HCT116 (cell line): ENCODE results near the gene LAMTOR4. TPM values are rescaled to one million over a fixed set of nuclear protein-coding genes. Genes with fewer than 3 reads are reported as not detected.

Experiments used
- ATAC-seq: fragments of 200-7000 bp; cut with Tn5 transposase; 2 replicates; pipeline ENCODE4 v1.9.1; 2020; ENCODE audit warnings: mild to moderate bottlenecking, moderate library complexity
- BruUV-seq: library from RNA; stranded (reverse); fragments of 400-500 nt; replicated peaks from 2 replicates; lab custom pipeline; 2021; lab: Mats Ljungman, UMichigan
- CTCF ChIA-PET: fragments of 300-600 bp; sonication (Branson Sonifier 250); formaldehyde crosslinking; loops from one replicate; lab custom pipeline; 2021; ENCODE audit warnings: antibody characterized with exemption; lab: Charles Lee
- POLR2A ChIA-PET: fragments of 300-600, 350-600 bp; sonication (Branson Sonifier 250); formaldehyde crosslinking; loops from one replicate; lab custom pipeline; 2021; ENCODE audit warnings: antibody characterized with exemption; lab: Charles Lee
- RAD21 ChIA-PET, 2 experiments: fragments of 300-600 bp; sonication (Branson Sonifier 250); formaldehyde crosslinking; loops; one replicate each; lab custom pipeline; 2023; ENCODE audit warnings: low total read pairs in 2 of 2; ENCODE audit not compliant: uncharacterized antibody in 2 of 2, unreplicated experiment in 2 of 2, low non-redundant PET in 1 of 2; lab: Charles Lee
- DNase-seq: peaks from one replicate; pipeline ENCODE4 v3.0.0-alpha.2; 2010; ENCODE audit warnings: low read depth, low spot score
- H2AFZ ChIP-seq: fragments of 200-600 bp; shearing (Covaris generic), sonication (generic); 2 replicates; pipeline ENCODE4 v1.6.1; 2017; ENCODE audit warnings: low read depth, mixed run types, mixed read lengths, antibody characterized with exemption, low read length; ENCODE audit not compliant: poor library complexity, severe bottlenecking
- H3K27ac ChIP-seq: 2 replicates; pipeline ENCODE4 v1.5.1; 2012; ENCODE audit warnings: low read depth, low read length
- H3K27me3 ChIP-seq: fragments of 200-600 bp; sonication (generic); 2 replicates; pipeline ENCODE4 v1.6.1; 2016; ENCODE audit warnings: mixed run types, low read length, mixed read lengths; ENCODE audit not compliant: insufficient read depth
- H3K36me3 ChIP-seq, 2 experiments: fragments of 200-500 bp in 1 of 2; fragments of 200-600 bp in 1 of 2; sonication (Bioruptor generic) in 1 of 2; sonication (generic) in 1 of 2; 2 replicates each; pipeline versions ENCODE4 v1.5.1 to v1.6.1; 2014 to 2016; ENCODE audit warnings: low read length in 2 of 2, inconsistent platforms in 1 of 2, mixed read lengths in 1 of 2, mixed run types in 1 of 2; ENCODE audit not compliant: insufficient read depth in 2 of 2, control insufficient read depth in 1 of 2
- H3K4me1 ChIP-seq, 2 experiments: fragments of 200-600 bp in 1 of 2; sonication (generic) in 1 of 2; 2 replicates each; pipeline versions ENCODE4 v1.5.1 to v1.6.1; 2012 to 2017; ENCODE audit warnings: low read length in 2 of 2, inconsistent platforms in 1 of 2, mild to moderate bottlenecking in 1 of 2, mixed read lengths in 1 of 2, mixed run types in 1 of 2, moderate library complexity in 1 of 2; ENCODE audit not compliant: insufficient read depth in 2 of 2, control insufficient read depth in 1 of 2
- H3K4me2 ChIP-seq: fragments of 200-600 bp; sonication (generic); 2 replicates; pipeline ENCODE4 v1.6.1; 2017; ENCODE audit warnings: mixed run types, low read length, mixed read lengths
- H3K4me3 ChIP-seq, 2 experiments: fragments of 200-600 bp in 1 of 2; sonication (generic) in 1 of 2; replicated peaks in 1 of 2; 2 replicates each; pipeline ENCODE4 v1.5.1; 2011 to 2016; ENCODE audit warnings: low read length in 2 of 2, control low read depth in 1 of 2, low read depth in 1 of 2, mild to moderate bottlenecking in 1 of 2, mixed read lengths in 1 of 2, mixed run types in 1 of 2
- H3K79me2 ChIP-seq: fragments of 200-600 bp; sonication (generic); 2 replicates; pipeline ENCODE4 v1.6.1; 2017; ENCODE audit warnings: mild to moderate bottlenecking, mixed run types, low read length, moderate library complexity, mixed read lengths; ENCODE audit not compliant: insufficient read depth
- H3K9ac ChIP-seq: fragments of 200-600 bp; sonication (generic); 2 replicates; pipeline ENCODE4 v1.6.1; 2016; ENCODE audit warnings: low read length, mixed read lengths
- H3K9me2 ChIP-seq: fragments of 200-600 bp; sonication (generic), shearing (Covaris generic); 2 replicates; pipeline ENCODE4 v1.6.1; 2017; ENCODE audit warnings: mixed run types, mild to moderate bottlenecking, moderate library complexity; ENCODE audit not compliant: insufficient read depth
- H3K9me3 ChIP-seq, 2 experiments: fragments of 200-500 bp in 1 of 2; fragments of 200-600 bp in 1 of 2; sonication (Bioruptor generic) in 1 of 2; sonication (generic) in 1 of 2; 2 replicates each; pipeline ENCODE4 v1.6.1; 2014 to 2017; ENCODE audit warnings: low read length in 2 of 2, mixed read lengths in 2 of 2, inconsistent platforms in 1 of 2, low read depth in 1 of 2, mild to moderate bottlenecking in 1 of 2, mixed run types in 1 of 2, moderate library complexity in 1 of 2; ENCODE audit not compliant: control insufficient read depth in 1 of 2, insufficient read depth in 1 of 2
- H4K20me1 ChIP-seq: fragments of 200-600 bp; sonication (generic), shearing (Covaris generic); 2 replicates; pipeline ENCODE4 v1.6.1; 2017; ENCODE audit warnings: mixed run types, mild to moderate bottlenecking, moderate library complexity; ENCODE audit not compliant: insufficient read depth
- CEBPB ChIP-seq: IDR thresholded peaks from 2 replicates; pipeline ENCODE4 v1.6.1; 2012; ENCODE audit warnings: low read depth
- EGR1 ChIP-seq: IDR thresholded peaks from 2 replicates; pipeline ENCODE4 v1.6.1; 2012; ENCODE audit warnings: low read depth
- ELF1 ChIP-seq: IDR thresholded peaks from 2 replicates; pipeline ENCODE4 v1.6.1; 2012; ENCODE audit warnings: low read depth, borderline replicate concordance
- EZH2 ChIP-seq: fragments of 200-600 bp; sonication (generic); IDR thresholded peaks from 2 replicates; pipeline ENCODE4 v1.6.1; 2017; ENCODE audit warnings: antibody characterized with exemption, mixed run types
- JUND ChIP-seq: IDR thresholded peaks from 2 replicates; pipeline ENCODE4 v1.6.1; 2012
- POLR2A ChIP-seq: IDR thresholded peaks from 2 replicates; pipeline ENCODE4 v1.7.0; 2011; ENCODE audit warnings: borderline replicate concordance; ENCODE audit not compliant: insufficient read depth, insufficient read length; ENCODE audit errors: extremely low read depth
- POLR2AphosphoS5 ChIP-seq: IDR thresholded peaks from 2 replicates; pipeline ENCODE4 v1.6.1; 2011; ENCODE audit warnings: mild to moderate bottlenecking, low read depth, low read length, moderate library complexity
- RAD21 ChIP-seq: IDR thresholded peaks from 2 replicates; pipeline ENCODE4 v1.6.1; 2012; ENCODE audit warnings: low read depth, mild to moderate bottlenecking
- SP1 ChIP-seq: IDR thresholded peaks from 2 replicates; pipeline ENCODE4 v1.6.1; 2012; ENCODE audit warnings: low read depth
- SRF ChIP-seq: IDR thresholded peaks from 2 replicates; pipeline ENCODE4 v1.6.1; 2012; ENCODE audit warnings: low read depth
- TCF7L2 ChIP-seq: IDR thresholded peaks from 2 replicates; pipeline ENCODE4 v1.7.0; 2011; ENCODE audit warnings: borderline replicate concordance, inconsistent platforms; ENCODE audit not compliant: insufficient read depth, insufficient read length; ENCODE audit errors: extremely low read depth
- YY1 ChIP-seq: IDR thresholded peaks from 2 replicates; pipeline ENCODE4 v1.6.1; 2011; ENCODE audit warnings: low read length, low read depth, moderate library complexity, mild to moderate bottlenecking; ENCODE audit not compliant: insufficient replicate concordance; ENCODE audit errors: extremely low read depth
- ZNF274 ChIP-seq: fragments of 200-500 bp; sonication (Bioruptor generic); IDR thresholded peaks from 2 replicates; pipeline ENCODE4 v1.6.1; 2014; ENCODE audit warnings: mild to moderate bottlenecking, low read depth, low read length, inconsistent platforms
- intact Hi-C: fragments of 100-400 bp; cut with micrococcal nuclease; formaldehyde crosslinking; loops from 2 replicates; pipeline ENCODE4 v1.10.0; 2022
- total RNA-seq: library from RNA; stranded (reverse); gene quantifications from one replicate; pipeline ENCODE4 v1.2.1, GENCODE V29; 2021; ENCODE audit not compliant: unreplicated experiment
- TF ChIP-seq, protein P1 (sequence below): IDR thresholded peaks from 2 replicates; pipeline ENCODE4 v1.6.1; 2012
- TF ChIP-seq, protein P2 (sequence below), 3 experiments: fragments of 200-600 bp in 1 of 3; sonication (generic) in 1 of 3; IDR thresholded peaks in 2 of 3; conservative IDR thresholded peaks in 1 of 3; 2 replicates each; pipeline ENCODE4 v1.5.1; 2012 to 2017; ENCODE audit warnings: low read depth in 2 of 3, low read length in 2 of 3, antibody characterized with exemption in 1 of 3, borderline replicate concordance in 1 of 3, control low read depth in 1 of 3, mild to moderate bottlenecking in 1 of 3, mixed read lengths in 1 of 3, mixed run types in 1 of 3, moderate library complexity in 1 of 3; ENCODE audit not compliant: insufficient read depth in 1 of 3

LAMTOR4 gene
- total RNA-seq, 1 experiment from 2014 or later: 152 TPM

DNA sequence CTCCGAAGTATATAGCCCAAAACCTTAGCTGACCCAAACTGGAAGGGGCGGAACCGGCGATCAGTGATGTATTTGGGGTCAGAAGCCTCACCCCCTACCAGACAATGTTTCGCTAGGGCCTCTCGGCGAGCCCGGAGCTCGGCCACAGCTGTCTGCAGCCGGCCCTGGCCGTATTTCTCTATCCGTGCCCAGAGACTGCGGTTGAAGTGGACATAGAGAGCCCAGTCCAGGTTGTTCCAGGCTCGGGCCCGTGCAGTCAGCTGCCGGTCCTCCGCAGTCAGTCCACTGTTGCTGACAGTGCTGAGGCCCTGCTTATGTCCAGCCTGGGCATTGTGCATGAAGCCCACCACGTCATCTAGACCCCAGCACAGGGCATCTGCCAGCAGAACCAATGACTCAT lies 11.3 kb downstream of the LAMTOR4 start:
- Histone ChIP-seq H3K36me3 (peaks cover 8 to 9% of the 10 kb centered on the region in 2 experiments; a peak in 2 of 4 replicates), H3K4me3 (no peak overlapping the region), H3K79me2 (peaks cover 16% of the 10 kb centered on the region; the same call in 1 of the 2 replicates), H3K27me3 (no peaks in the 10 kb centered on the region), H3K9me3 (no peaks in the 10 kb centered on the region), H3K4me1 (peaks cover 29 to 37% of the 10 kb centered on the region in 2 experiments), H3K9me2 (no peaks in the 10 kb centered on the region), H3K4me2 (no peak overlapping the region), H4K20me1 (no peaks in the 10 kb centered on the region), H3K9ac (no peak overlapping the region), H3K27ac (no peak overlapping the region), H2AFZ (no peak overlapping the region)
- CTCF ChIA-PET: no interaction called here
- no peak for ATAC-seq
- no TSS peak for BruUV-seq
- intact Hi-C loops: no loop called here
- POLR2A ChIA-PET: interaction anchor here (0.6 kb wide), 1 partner anchor 163 kb away, joined by 3 read pairs; no protein-coding TSS in a partner anchor
- RAD21 ChIA-PET: no interaction called here
- TF ChIP-seq RAD21 (no peak), ZNF274 (no peak), TCF7L2 (no peak), JUND (no peak), EGR1 (no peak), CEBPB (no peak), EZH2 (no peak), ELF1 (no peak), POLR2A (no peak), SRF (no peak), SP1 (no peak), POLR2AphosphoS5 (no peak), YY1 (no peak)
- TF ChIP-seq, protein P1, sequence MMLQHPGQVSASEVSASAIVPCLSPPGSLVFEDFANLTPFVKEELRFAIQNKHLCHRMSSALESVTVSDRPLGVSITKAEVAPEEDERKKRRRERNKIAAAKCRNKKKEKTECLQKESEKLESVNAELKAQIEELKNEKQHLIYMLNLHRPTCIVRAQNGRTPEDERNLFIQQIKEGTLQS: no peak
- TF ChIP-seq, protein P2, sequence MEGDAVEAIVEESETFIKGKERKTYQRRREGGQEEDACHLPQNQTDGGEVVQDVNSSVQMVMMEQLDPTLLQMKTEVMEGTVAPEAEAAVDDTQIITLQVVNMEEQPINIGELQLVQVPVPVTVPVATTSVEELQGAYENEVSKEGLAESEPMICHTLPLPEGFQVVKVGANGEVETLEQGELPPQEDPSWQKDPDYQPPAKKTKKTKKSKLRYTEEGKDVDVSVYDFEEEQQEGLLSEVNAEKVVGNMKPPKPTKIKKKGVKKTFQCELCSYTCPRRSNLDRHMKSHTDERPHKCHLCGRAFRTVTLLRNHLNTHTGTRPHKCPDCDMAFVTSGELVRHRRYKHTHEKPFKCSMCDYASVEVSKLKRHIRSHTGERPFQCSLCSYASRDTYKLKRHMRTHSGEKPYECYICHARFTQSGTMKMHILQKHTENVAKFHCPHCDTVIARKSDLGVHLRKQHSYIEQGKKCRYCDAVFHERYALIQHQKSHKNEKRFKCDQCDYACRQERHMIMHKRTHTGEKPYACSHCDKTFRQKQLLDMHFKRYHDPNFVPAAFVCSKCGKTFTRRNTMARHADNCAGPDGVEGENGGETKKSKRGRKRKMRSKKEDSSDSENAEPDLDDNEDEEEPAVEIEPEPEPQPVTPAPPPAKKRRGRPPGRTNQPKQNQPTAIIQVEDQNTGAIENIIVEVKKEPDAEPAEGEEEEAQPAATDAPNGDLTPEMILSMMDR (IDR thresholded peaks at IDR 0.05 in 2 of 3, conservative IDR thresholded peaks at IDR 0.05 in 1 of 3; ENCODE audit: borderline replicate concordance in 1 of 3, insufficient read depth in 1 of 3, low read depth in 2 of 3, low read length in 2 of 3): no peak
- DNase-seq: no peak
